ENCODE results near the gene DNM3.

GRCh38 chr1:172398970-172399755 lies 557.9 kb downstream of the DNM3 start:
- TF ChIP-seq EZH2 (IDR thresholded peaks at IDR 0.05; ENCODE audit: insufficient read depth, poor library complexity, severe bottlenecking) (no peak), EZH2phosphoT487 (IDR thresholded peaks at IDR 0.05; ENCODE audit: insufficient read depth, low read depth) (no peak)

All from GM23248 (cell line).